ENCODE data around the gene RAPGEF2. TPM values are rescaled to one million over a fixed set of nuclear protein-coding genes. Genes with fewer than 3 reads are reported as not detected.
A peak's percentile ranks its signal among the peaks of the same experiment; 100 is the strongest.

The RAPGEF2 gene
- total RNA-seq, 1 donor from 2014 or later: 40.6 TPM

- Mint-ChIP-seq H3K4me3 (no peak overlapping the region), H3K36me3 (peaks cover 6% of the 10 kb centered on the region), H3K27me3 (no peaks in the 10 kb centered on the region), H3K9me3 (no peaks in the 10 kb centered on the region), H3K27ac (peak overlapping the region; percentile 6), H3K4me1 (ENCODE audit: unreplicated experiment) (peaks cover 31% of the 10 kb centered on the region)
- no peak for DNase-seq (ENCODE audit: extremely low spot score, unreplicated experiment)
- no peak for TF ChIP-seq CTCF (conservative IDR thresholded peaks at IDR 0.05)
These were observed 27.1 kb downstream of the RAPGEF2 start for GRCh38 chr4:159129814-159130550.

GRCh38 chr4:159131564-159131963 lies 28.7 kb downstream of the RAPGEF2 start:
- Mint-ChIP-seq H3K27ac (no peak overlapping the region), H3K4me3 (no peak overlapping the region), H3K27me3 (no peaks in the 10 kb centered on the region), H3K4me1 (ENCODE audit: unreplicated experiment) (peaks cover 22% of the 10 kb centered on the region), H3K9me3 (no peaks in the 10 kb centered on the region), H3K36me3 (peaks cover 5% of the 10 kb centered on the region)
- no peak for DNase-seq (ENCODE audit: extremely low spot score, unreplicated experiment)
- TF ChIP-seq CTCF (conservative IDR thresholded peaks at IDR 0.05): no peak

GRCh38 chr4:159134429-159134828 lies 31.6 kb downstream of the RAPGEF2 start:
- Mint-ChIP-seq H3K4me1 (ENCODE audit: unreplicated experiment) (peaks cover 22% of the 10 kb centered on the region), H3K4me3 (no peak overlapping the region), H3K27me3 (no peaks in the 10 kb centered on the region), H3K36me3 (peaks cover 3% of the 10 kb centered on the region), H3K27ac (no peak overlapping the region), H3K9me3 (no peaks in the 10 kb centered on the region)
- no peak for TF ChIP-seq CTCF (conservative IDR thresholded peaks at IDR 0.05)
- no peak for DNase-seq (ENCODE audit: extremely low spot score, unreplicated experiment)

GRCh38 chr4:159137176-159137575 lies 34.3 kb downstream of the RAPGEF2 start:
- DNase-seq (ENCODE audit: extremely low spot score, unreplicated experiment): no peak

GRCh38 chr4:159138436-159138835 lies 35.6 kb downstream of the RAPGEF2 start:
- no peak for DNase-seq (ENCODE audit: extremely low spot score, unreplicated experiment)
- Mint-ChIP-seq H3K9me3 (no peaks in the 10 kb centered on the region), H3K4me1 (ENCODE audit: unreplicated experiment) (peaks cover 25% of the 10 kb centered on the region), H3K27ac (no peak overlapping the region), H3K36me3 (peaks cover 3% of the 10 kb centered on the region), H3K27me3 (no peaks in the 10 kb centered on the region), H3K4me3 (no peak overlapping the region)
- TF ChIP-seq CTCF (conservative IDR thresholded peaks at IDR 0.05): no peak

More at GRCh38 chr4:159137176-159137575, 34.3 kb downstream of the RAPGEF2 start:
- H3K4me3 Mint-ChIP-seq: no peak overlapping the region
- H3K27me3 Mint-ChIP-seq: no peaks in the 10 kb centered on the region
- peaks cover 3% of the 10 kb centered on the region for H3K36me3 Mint-ChIP-seq
- H3K27ac Mint-ChIP-seq: peak overlapping the region; percentile 60
- TF ChIP-seq CTCF (conservative IDR thresholded peaks at IDR 0.05): no peak
- peaks cover 25% of the 10 kb centered on the region for H3K4me1 Mint-ChIP-seq (ENCODE audit: unreplicated experiment)
- H3K9me3 Mint-ChIP-seq: no peaks in the 10 kb centered on the region

Data from type B pancreatic cell (in vitro differentiated cells).